LNCAP (cell line): Measurements from ENCODE around the gene TRIM40.

Experiments used
- TF ChIP-seq, protein P1 (sequence below): fragments of 450-650 bp; IDR thresholded peaks from 2 replicates; pipeline ENCODE4 v1.5.1; 2017; ENCODE audit warnings: mild to moderate bottlenecking

The TRIM40 gene

DNA sequence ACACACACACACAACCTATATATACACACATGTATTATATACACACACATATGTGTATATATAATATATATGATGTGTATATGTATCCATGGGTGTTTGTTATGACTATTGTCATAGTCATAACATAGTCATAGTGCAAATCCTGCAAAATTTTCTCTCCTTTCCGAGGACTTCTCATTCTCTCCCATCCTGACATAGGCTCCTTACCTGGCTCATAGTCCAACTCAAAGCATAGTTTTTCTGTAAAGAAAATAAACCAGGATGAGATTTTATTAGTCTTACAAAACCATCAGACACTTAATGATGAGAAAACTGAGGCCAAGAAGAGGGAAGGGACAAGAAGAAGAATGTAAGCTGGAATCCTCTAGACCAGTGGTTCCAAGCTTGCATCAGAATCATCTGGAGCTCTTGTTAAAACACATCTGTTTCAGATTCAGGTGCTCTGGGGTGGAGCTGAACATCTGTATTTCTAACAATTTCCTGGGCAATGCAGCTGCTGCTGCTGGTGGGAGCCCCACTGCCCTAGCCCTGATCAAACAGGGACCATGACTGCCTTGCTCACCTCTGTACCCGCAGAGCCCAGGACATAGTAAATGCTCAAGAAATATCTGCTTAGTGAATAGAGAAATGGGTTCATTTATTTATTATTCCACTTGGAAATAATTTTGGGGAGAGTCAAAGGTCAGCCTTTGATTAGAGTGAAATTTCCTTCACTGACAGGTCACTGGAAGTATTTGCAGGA lies 19.8 kb downstream of the TRIM40 start:
- TF ChIP-seq, protein P1, sequence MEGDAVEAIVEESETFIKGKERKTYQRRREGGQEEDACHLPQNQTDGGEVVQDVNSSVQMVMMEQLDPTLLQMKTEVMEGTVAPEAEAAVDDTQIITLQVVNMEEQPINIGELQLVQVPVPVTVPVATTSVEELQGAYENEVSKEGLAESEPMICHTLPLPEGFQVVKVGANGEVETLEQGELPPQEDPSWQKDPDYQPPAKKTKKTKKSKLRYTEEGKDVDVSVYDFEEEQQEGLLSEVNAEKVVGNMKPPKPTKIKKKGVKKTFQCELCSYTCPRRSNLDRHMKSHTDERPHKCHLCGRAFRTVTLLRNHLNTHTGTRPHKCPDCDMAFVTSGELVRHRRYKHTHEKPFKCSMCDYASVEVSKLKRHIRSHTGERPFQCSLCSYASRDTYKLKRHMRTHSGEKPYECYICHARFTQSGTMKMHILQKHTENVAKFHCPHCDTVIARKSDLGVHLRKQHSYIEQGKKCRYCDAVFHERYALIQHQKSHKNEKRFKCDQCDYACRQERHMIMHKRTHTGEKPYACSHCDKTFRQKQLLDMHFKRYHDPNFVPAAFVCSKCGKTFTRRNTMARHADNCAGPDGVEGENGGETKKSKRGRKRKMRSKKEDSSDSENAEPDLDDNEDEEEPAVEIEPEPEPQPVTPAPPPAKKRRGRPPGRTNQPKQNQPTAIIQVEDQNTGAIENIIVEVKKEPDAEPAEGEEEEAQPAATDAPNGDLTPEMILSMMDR, result no peak

DNA sequence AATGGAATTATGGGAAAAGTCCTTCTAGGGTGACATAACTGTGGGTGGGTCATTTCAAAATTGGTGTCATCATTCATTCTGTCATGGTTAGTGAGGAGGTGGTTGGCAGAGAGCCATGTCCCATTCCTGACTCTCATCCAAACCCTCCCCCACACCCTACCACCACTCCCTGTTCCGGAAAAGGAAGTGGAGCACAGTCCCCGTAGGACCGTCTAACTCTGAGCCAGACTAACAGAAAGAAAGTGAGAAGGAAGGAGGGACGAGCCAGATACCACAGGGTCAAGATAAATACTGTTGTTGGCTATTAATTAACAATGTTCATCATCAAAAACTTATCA lies 20.3 kb downstream of the TRIM40 start:
- TF ChIP-seq, protein P1, result no peak

DNA sequence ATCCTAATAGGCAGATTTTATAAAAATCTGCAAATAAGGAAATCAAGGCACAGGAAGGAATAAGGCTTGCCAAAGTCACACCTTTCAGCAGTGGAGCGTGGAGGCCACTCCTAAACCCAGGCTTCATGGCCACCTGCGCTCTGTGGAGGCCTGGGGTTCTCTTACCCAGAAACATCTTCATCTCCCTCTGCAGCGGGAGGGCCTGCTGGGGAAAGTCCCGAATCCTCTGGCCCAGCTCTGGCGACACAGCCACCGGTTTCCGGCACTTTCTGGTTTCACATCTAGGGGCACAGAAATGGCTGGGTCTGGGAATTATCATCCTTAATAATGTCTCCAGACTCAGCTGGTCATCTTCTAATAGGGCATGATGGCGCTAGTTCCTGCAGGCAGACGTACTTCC lies 20.8 kb downstream of the TRIM40 start:
- TF ChIP-seq, protein P1, result no peak

DNA sequence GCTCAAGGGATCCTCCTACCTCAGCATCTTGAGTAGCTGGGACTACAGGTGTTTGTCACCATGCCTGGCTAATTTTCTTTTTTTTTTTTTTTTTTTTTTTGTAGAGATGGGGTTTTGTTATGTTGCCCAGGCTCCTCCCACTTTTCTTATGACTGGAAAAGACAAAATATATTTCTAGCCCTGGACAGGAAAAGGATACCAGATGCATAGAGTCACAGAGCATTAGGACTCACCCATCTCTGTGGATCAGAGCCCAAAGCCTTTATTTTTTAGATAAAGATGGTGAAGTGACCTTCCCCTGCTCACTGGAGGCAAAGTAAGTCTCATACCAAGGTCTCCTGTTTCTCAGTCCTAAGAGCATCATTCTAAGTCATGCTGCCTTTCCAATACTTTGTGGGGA lies 21.6 kb downstream of the TRIM40 start:
- TF ChIP-seq, protein P1, result no peak

DNA sequence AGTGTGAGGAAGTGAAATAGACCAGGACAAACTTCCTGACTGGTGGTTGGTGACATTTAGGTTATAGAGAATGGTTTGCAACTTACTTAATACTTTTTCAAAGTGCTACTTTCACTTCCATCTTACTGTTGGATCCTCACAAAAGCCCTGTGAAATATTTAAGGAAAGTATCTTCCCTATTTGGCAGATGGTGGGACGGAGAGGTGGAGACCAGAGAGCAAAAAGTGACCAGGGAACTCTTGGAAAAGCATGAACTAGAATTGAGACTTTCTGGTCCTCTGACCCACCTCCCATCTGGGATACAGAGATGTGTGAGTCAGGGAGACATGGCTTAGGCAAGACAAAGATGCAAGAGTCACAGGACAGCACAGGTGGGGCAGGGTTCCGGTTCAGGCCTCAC lies 22.1 kb downstream of the TRIM40 start:
- TF ChIP-seq, protein P1, result no peak

DNA sequence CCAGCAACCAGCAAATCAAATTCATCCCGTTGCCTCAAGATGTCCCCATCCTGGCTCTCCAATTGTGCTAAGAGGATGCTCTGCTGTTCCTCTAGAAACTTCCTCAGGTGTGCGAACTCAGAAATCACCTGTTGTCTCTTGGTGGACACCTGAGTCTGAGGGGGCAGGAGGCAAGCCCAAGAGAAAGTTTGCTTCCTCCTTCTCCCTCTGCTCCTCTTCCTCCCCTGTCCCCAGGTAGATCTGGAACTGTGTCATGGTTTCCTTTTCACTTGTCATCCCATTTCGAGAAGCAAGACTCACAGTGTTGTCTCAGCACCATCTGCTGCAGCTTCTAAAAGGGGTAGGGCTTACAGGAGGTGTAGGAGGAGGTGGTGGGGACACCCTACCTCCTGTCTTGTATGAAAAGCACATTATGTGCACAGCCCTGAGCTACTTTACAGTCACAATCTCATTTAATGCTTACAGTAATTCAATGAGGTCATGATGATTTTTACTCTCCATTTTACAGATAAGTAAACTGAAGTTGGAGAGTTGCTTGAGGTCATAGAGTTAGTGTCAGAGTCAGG lies 22.6 kb downstream of the TRIM40 start:
- TF ChIP-seq, protein P1, result no peak

DNA sequence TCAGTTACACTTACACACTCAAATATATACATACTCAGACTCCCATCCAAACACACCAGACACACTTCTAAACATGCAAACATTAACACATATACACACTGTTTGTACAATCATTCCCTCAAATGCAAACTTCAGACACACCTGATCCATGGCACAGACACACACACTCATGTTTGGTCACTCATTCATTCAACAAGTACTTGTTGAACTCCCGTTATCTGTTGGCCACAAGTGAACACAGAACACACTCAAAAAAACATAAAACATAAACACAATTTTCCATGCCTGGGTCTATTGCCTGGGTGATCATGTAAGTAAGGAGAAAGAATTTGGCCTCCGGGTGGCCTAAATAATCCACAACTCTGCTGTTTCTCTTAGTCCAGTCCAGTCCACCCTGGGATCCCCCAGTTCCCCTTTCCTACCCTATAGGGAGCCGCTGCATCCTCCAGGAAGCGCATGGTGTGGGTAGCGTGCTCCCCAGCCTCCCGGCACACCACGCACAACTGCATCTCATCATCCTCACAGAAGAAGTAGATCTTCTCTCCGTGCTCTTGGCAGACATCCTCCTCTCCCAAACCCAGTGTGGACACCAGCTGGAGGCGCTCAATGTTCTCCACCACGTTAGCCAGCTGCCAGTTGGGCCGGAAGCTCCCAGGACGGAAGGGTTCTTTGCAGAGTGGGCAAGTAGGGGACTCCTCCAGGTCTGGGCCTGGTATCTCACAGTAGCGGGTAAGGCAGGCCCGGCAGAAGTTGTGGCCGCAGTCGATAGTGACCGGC lies 24.3 kb downstream of the TRIM40 start:
- TF ChIP-seq, protein P1, result no peak
